Ascending aorta (tissue), 2 donors: Measurements from ENCODE around the gene ADD1. TPM values are rescaled to one million over a fixed set of nuclear protein-coding genes. Genes with fewer than 3 reads are reported as not detected.

Source experiments
- DNase-seq, 2 donors: peaks; one replicate each; pipeline ENCODE4 v3.0.0-alpha.2; 2019; ENCODE audit warnings: low spot score in 2 of 2
- H3K27ac ChIP-seq, 2 donors: fragments of 200-600 bp; sonication (generic); one replicate each; pipeline ENCODE4 v1.5.1; 2016 to 2017; ENCODE audit warnings: mild to moderate bottlenecking in 1 of 2
- H3K27me3 ChIP-seq: fragments of 200-600 bp; sonication (generic); one replicate; pipeline ENCODE4 v1.5.1; 2017
- H3K36me3 ChIP-seq, 2 donors: fragments of 200-600 bp; sonication (generic); one replicate each; pipeline ENCODE4 v1.5.1; 2016
- H3K4me1 ChIP-seq, 2 donors: fragments of 200-600 bp; sonication (generic); one replicate each; pipeline ENCODE4 v1.5.1; 2016 to 2017; ENCODE audit warnings: mild to moderate bottlenecking in 1 of 2
- H3K4me3 ChIP-seq, 2 donors: fragments of 200-600 bp; sonication (generic); one replicate each; pipeline ENCODE4 v1.5.1; 2016 to 2017; ENCODE audit warnings: mild to moderate bottlenecking in 1 of 2
- H3K9me3 ChIP-seq, 2 donors: fragments of 200-600 bp; sonication (generic); one replicate each; pipeline ENCODE4 v1.5.1; 2016
- intact Hi-C: fragments of 100-400 bp; cut with DNase I; formaldehyde crosslinking; loops from one replicate; pipeline ENCODE4 v1.15.1; 2023
- total RNA-seq: library from RNA; depleted of rRNA; stranded (reverse); fragments of >200 nt; gene quantifications from one replicate; pipeline ENCODE4 v1.1.0, GENCODE V29; 2016
- TF ChIP-seq, protein P1 (sequence below), 3 experiments: fragments of 200-600 bp in 2 of 3; fragments of 450-650 bp in 1 of 3; sonication (generic) in 2 of 3; IDR thresholded peaks; one replicate each; pipeline ENCODE4 v1.5.1; 2016 to 2019; ENCODE audit warnings: antibody characterized with exemption in 3 of 3, mild to moderate bottlenecking in 1 of 3, moderate library complexity in 1 of 3

The ADD1 gene
- total RNA-seq, 1 donor from 2014 or later: 261 TPM

DNA sequence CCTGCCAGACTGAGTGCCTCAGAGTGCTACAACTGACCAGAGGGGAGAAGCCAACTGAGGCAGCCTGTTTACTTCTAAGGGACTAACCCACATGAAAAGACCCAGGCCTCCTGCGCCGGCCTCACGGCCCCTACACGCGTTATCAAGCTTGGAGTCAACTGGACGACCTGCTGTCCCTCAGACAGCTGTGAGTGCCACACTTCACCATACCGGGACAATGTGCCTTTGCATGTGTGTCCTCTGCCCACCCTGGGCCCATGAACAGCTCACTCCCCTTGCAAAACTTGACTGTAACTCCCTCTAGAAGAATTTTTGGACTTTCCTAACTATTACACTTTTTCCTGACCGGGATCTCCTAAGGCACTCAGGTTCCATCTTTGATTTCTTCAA, 117.8 kb downstream of the ADD1 start:
- Histone ChIP-seq H3K27me3 (no peaks in the 10 kb centered on the region), H3K36me3 (peaks cover 14 to 22% of the 10 kb centered on the region in 2 donors), H3K27ac (no peak overlapping the region), H3K4me1 (peaks cover 3 to 12% of the 10 kb centered on the region in 2 donors), H3K9me3 (no peaks in the 10 kb centered on the region), H3K4me3 (peak overlapping the region; percentile 88 to 94)
- TF ChIP-seq, protein P1, sequence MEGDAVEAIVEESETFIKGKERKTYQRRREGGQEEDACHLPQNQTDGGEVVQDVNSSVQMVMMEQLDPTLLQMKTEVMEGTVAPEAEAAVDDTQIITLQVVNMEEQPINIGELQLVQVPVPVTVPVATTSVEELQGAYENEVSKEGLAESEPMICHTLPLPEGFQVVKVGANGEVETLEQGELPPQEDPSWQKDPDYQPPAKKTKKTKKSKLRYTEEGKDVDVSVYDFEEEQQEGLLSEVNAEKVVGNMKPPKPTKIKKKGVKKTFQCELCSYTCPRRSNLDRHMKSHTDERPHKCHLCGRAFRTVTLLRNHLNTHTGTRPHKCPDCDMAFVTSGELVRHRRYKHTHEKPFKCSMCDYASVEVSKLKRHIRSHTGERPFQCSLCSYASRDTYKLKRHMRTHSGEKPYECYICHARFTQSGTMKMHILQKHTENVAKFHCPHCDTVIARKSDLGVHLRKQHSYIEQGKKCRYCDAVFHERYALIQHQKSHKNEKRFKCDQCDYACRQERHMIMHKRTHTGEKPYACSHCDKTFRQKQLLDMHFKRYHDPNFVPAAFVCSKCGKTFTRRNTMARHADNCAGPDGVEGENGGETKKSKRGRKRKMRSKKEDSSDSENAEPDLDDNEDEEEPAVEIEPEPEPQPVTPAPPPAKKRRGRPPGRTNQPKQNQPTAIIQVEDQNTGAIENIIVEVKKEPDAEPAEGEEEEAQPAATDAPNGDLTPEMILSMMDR (IDR thresholded peaks at IDR 0.05): no peak
- intact Hi-C loops: loop anchor here (5.0 to 10.0 kb wide), 3 partner anchors 497 to 1107 kb away; partner anchors contain the start of genes HAUS3, LETM1, POLN and RNF4
- DNase-seq: no peak

DNA sequence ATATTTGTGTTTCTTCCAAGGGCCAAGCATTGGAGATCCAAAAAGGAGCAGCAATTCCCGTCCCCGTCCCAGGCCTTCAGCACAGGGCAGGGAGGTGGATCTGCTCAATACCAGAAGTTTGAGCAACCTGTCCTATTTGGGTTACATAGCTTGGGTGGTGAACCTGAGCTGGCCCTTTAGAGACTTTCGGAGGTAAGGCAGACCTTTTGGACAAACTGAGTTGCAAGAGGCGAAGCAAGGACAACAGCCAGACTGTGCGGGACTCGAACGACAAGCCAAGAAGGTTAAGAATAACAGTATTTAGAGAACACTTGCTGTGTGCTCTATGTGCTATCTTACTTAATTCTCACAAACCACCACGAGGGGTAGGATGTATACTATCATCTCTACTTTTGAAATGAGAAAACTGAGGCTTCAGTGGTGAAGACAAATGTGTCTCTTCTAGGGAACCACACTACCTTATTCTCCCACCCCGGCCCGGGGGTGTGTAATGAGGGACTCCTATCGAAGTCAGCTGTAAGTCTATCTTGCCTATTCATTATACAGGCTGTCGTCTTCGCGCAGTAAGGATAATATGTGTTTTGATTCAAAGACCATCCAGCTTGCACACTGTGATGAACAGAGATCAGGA, 118.3 kb downstream of the ADD1 start:
- DNase-seq: no peak
- Histone ChIP-seq H3K27me3 (no peaks in the 10 kb centered on the region), H3K4me3 (peak overlapping the region; percentile 88 to 94), H3K4me1 (peaks cover 3 to 12% of the 10 kb centered on the region in 2 donors), H3K27ac (no peak overlapping the region), H3K9me3 (no peaks in the 10 kb centered on the region), H3K36me3 (peaks cover 9 to 17% of the 10 kb centered on the region in 2 donors)
- intact Hi-C loops: loop anchor here (2.0 to 10.0 kb wide), 5 partner anchors 197 to 1107 kb away; partner anchors contain the start of genes HAUS3, LETM1, POLN and RGS12
- TF ChIP-seq, protein P1 (IDR thresholded peaks at IDR 0.05): no peak

DNA sequence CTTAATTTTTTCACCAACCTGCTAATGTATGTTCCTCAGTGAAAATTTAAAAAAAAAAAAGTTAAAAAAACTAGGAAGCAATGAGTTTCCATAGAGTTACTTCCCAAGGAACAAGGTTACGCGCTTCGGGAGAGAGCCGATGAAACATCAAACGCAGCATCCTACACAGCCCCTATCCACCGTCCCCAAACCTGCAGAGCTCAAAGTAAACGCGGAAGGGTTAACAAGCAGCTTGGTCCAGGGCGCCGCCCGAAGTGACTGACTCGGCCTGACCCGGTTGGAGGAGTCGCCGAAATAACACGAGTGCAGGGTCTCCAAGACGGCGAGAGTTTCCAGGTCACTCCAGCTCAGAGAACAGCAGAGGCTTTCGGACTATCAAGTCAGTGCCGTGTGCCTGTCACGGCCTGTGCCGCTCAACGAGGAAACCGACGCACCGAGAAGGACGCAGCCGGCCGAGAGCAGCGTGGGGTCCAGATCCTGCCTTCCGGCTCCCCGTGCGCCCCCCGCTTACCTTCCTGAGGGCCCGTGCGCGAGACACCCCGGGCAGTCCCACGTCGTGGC, 119.0 kb downstream of the ADD1 start:
- TF ChIP-seq, protein P1 (IDR thresholded peaks at IDR 0.05): no peak
- Histone ChIP-seq H3K4me3 (peak overlapping the region; percentile 88 to 94), H3K27ac (peak overlapping the region; percentile 78 to 83), H3K27me3 (no peaks in the 10 kb centered on the region), H3K4me1 (peaks cover 3 to 12% of the 10 kb centered on the region in 2 donors), H3K9me3 (no peaks in the 10 kb centered on the region), H3K36me3 (peaks cover 4 to 9% of the 10 kb centered on the region in 2 donors)
- DNase-seq: peak in 1 of 2 donors; percentile 70
- intact Hi-C loops: loop anchor here (1.0 to 10.0 kb wide), 12 partner anchors 28 to 1108 kb away; partner anchors contain the start of genes ADD1, CFAP99, FAM193A and HAUS3

DNA sequence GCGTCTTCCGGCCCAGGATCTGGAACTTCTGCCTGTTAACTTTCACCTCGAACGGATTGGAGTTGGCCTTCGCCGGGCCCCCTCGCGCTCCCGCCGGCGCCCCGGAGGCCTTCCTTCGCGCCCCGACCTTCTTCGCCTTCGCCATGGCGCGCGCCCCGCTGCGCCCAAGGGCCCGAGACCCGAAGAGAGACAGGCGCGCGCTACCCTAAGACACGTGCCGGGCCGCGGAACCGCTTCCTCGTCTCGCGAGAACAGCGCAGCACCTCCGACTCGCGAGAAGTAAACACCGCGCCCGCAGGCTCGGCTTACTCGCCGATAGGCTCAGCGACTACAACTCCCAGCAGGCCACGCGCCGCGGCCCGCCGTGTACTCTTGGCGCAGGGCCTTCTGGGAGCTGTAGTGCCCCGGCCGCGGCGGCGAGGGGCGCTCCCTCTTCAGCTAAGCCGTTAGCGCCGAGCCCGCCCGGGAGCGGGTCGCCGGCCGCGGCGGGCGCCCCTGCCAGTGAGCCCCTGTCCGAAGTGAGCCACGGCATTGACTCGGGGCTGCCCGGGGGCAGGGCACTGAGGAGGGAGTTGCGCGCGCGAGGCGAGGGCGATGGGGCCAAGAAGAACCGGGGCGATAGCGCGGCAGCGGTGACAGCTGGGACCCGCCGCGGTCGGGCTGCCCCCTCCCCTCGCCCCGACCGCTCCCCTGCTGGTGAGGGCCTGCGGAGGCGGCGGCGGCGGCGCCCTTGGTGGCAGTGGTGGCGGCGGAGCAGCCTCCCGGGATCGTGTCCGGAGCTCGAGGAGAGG, 119.7 kb downstream of the ADD1 start, which contains the start of the genes GRK4 and NOP14:
TSS of gene GRK4 (plus strand) at position 397 of the 791 bp plus-strand sequence. CDS start 500 bp downstream, outside the sequence.
TSS of gene NOP14 (minus strand) at position 232 of the 791 bp plus-strand sequence. CDS start at position 145, 87 bp downstream.
- peak within 1 kb of the TSS; percentile 78 to 83 for H3K27ac ChIP-seq
- peak within 1 kb of the TSS; percentile 88 to 94 for H3K4me3 ChIP-seq
- peak; percentile 89 to 99 for DNase-seq
- H3K9me3 ChIP-seq: no peaks in the 10 kb centered on the region
- peaks cover 0 to 2% of the 10 kb centered on the region in 2 donors for H3K36me3 ChIP-seq
- TF ChIP-seq, protein P1 (IDR thresholded peaks at IDR 0.05): peak in 2 of 3 experiments; percentile 36 to 51
- H3K27me3 ChIP-seq: no peaks in the 10 kb centered on the region
- intact Hi-C loops: loop anchor here (1.0 to 10.0 kb wide), 12 partner anchors 29 to 1109 kb away; partner anchors contain the start of genes ADD1, CFAP99, FAM193A and HAUS3
- H3K4me1 ChIP-seq: peaks cover 3 to 12% of the 10 kb centered on the region in 2 donors

DNA sequence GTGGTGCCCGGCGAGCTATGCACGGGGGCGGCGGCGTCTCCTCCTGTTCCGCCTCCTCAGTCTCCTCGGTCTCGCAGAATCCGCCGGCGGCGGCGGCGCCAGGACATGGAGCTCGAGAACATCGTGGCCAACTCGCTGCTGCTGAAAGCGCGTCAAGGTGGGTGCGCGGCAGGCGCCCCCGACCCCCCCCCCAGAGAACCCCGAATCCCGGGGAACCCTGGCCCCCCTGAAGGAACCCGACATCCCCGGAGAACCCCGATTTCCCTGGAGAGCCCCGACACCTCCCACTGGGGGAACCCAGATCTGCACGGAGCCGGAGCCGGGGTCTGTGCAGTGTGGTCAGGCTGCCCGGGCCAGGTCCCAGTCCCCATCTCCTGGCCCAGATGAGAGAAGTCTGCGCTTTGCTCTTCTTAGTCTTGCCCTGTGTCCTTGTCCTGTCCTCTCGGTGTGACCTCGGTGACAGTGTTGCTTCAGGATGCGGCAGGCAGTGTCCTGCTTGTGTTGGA, 120.4 kb downstream of the ADD1 start:
- peak in 1 of 2 donors; percentile 81 for DNase-seq
- intact Hi-C loops: loop anchor here (1.0 to 10.0 kb wide), 12 partner anchors 30 to 1109 kb away; partner anchors contain the start of genes ADD1, CFAP99, FAM193A and HAUS3
- Histone ChIP-seq H3K4me3 (peak overlapping the region; percentile 88 to 94), H3K9me3 (no peaks in the 10 kb centered on the region), H3K27me3 (no peaks in the 10 kb centered on the region), H3K4me1 (peaks cover 3 to 12% of the 10 kb centered on the region in 2 donors), H3K27ac (peak overlapping the region; percentile 78 to 83), H3K36me3 (no peaks in the 10 kb centered on the region)
- TF ChIP-seq, protein P1 (IDR thresholded peaks at IDR 0.05): no peak
